HCT116 (cell line): ENCODE data around the gene LRBA.

ENCODE experiments used
- POLR2A ChIP-seq: IDR thresholded peaks from 2 replicates; pipeline ENCODE4 v1.7.0; 2011; ENCODE audit warnings: borderline replicate concordance; ENCODE audit not compliant: insufficient read depth, insufficient read length; ENCODE audit errors: extremely low read depth
- SIN3A ChIP-seq: IDR thresholded peaks from 2 replicates; pipeline ENCODE4 v1.6.1; 2012; ENCODE audit warnings: low read depth
- TF ChIP-seq, protein P1 (sequence below): IDR thresholded peaks from 2 replicates; pipeline ENCODE4 v1.6.1; 2011; ENCODE audit warnings: mild to moderate bottlenecking, low read length, moderate library complexity; ENCODE audit not compliant: insufficient replicate concordance; ENCODE audit errors: extremely low read depth

DNA sequence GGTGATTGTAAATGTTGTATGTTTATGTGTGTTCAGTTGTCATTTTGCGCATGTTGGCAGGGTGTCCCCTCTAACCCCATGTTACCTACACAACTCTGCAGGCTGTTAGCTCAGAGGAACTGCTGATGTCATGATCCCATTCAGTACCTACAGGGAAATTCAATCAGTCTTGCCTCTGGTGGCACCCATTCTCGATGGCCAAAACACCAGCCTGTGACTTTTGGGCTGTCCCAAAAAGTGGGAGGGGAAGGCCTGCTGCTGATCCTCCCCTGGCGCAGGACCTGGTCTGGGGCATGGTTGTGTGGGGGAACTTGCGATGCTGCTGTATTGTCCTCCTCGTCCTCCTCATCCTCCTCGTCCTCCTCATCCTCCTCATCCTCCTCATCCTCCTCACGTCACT lies 762.3 kb downstream of the LRBA start:
- TF ChIP-seq SIN3A, result no peak
- TF ChIP-seq POLR2A, result no peak
- TF ChIP-seq, protein P1, sequence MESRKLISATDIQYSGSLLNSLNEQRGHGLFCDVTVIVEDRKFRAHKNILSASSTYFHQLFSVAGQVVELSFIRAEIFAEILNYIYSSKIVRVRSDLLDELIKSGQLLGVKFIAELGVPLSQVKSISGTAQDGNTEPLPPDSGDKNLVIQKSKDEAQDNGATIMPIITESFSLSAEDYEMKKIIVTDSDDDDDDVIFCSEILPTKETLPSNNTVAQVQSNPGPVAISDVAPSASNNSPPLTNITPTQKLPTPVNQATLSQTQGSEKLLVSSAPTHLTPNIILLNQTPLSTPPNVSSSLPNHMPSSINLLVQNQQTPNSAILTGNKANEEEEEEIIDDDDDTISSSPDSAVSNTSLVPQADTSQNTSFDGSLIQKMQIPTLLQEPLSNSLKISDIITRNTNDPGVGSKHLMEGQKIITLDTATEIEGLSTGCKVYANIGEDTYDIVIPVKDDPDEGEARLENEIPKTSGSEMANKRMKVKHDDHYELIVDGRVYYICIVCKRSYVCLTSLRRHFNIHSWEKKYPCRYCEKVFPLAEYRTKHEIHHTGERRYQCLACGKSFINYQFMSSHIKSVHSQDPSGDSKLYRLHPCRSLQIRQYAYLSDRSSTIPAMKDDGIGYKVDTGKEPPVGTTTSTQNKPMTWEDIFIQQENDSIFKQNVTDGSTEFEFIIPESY, result no peak
